GM21528 (cell line): ENCODE data around the gene PAFAH1B2.
"Not testable (repeated sequence)": the region's sequence is repeated elsewhere in the genome, so short reads cannot be mapped to it uniquely, and the experiment has no call there.

ENCODE experiments used
- ATAC-seq: cut with Tn5 transposase; IDR thresholded peaks from one replicate; pipeline ENCODE4 v1.9.1; 2021; ENCODE audit warnings: mild to moderate bottlenecking, moderate library complexity; ENCODE audit not compliant: unreplicated experiment, low FRiP score

The PAFAH1B2 gene

GRCh38 chr11:117143871-117144476 is at the start of gene PAFAH1B2:
PAFAH1B2 (plus strand) TSS chr11:117144287; CDS start chr11:117152448, 8,161 bp downstream.
- ATAC-seq = peak; percentile 97

GRCh38 chr11:117094776-117095175 is 49.3 kb upstream of the PAFAH1B2 start:
- no peak for ATAC-seq

GRCh38 chr11:117095284-117096161 is 48.6 kb upstream of the PAFAH1B2 start:
- ATAC-seq = no peak

- no peak for ATAC-seq
These were observed 47.7 kb upstream of the PAFAH1B2 start for GRCh38 chr11:117096201-117096991.

GRCh38 chr11:117097014-117097388 is 47.1 kb upstream of the PAFAH1B2 start:
- ATAC-seq = no peak

GRCh38 chr11:117097389-117098268 is 46.5 kb upstream of the PAFAH1B2 start:
- ATAC-seq = peak; percentile 25

- ATAC-seq = peak; percentile 74
These were observed 45.5 kb upstream of the PAFAH1B2 start, which contains the start of gene SIK3 for GRCh38 chr11:117098269-117099232. SIK3 (minus strand) TSS chr11:117098428; CDS start chr11:117098415, 13 bp downstream.

- ATAC-seq = no peak
These were observed 44.4 kb upstream of the PAFAH1B2 start for GRCh38 chr11:117099696-117100095.

- no peak for ATAC-seq
These were observed 43.5 kb upstream of the PAFAH1B2 start for GRCh38 chr11:117100556-117100955.

GRCh38 chr11:117107701-117108590 is 36.1 kb upstream of the PAFAH1B2 start:
- ATAC-seq = no peak

GRCh38 chr11:117110294-117110950 is 33.7 kb upstream of the PAFAH1B2 start:
- ATAC-seq = no peak

GRCh38 chr11:117112497-117112896 is 31.6 kb upstream of the PAFAH1B2 start:
- ATAC-seq = not testable (repeated sequence)

- not testable (repeated sequence) for ATAC-seq
These were observed 31.1 kb upstream of the PAFAH1B2 start for GRCh38 chr11:117112939-117113338.

- no peak for ATAC-seq
These were observed 26.4 kb upstream of the PAFAH1B2 start for GRCh38 chr11:117117681-117118080.

- ATAC-seq = no peak
These were observed 22.9 kb upstream of the PAFAH1B2 start for GRCh38 chr11:117121176-117121575.

GRCh38 chr11:117122556-117122955 is 21.5 kb upstream of the PAFAH1B2 start:
- ATAC-seq = no peak

- ATAC-seq = no peak
These were observed 17.7 kb upstream of the PAFAH1B2 start for GRCh38 chr11:117126223-117126965.
